ENCODE results near the gene PITPNM1. TPM values are rescaled to one million over a fixed set of nuclear protein-coding genes. Genes with fewer than 3 reads are reported as not detected.
"Not testable (repeated sequence)": the region's sequence is repeated elsewhere in the genome, so short reads cannot be mapped to it uniquely, and the experiment has no call there.

The PITPNM1 gene
- total RNA-seq, 4 donors from 2014 or later = 22.8 to 52.6 (median 47.2) TPM

DNA sequence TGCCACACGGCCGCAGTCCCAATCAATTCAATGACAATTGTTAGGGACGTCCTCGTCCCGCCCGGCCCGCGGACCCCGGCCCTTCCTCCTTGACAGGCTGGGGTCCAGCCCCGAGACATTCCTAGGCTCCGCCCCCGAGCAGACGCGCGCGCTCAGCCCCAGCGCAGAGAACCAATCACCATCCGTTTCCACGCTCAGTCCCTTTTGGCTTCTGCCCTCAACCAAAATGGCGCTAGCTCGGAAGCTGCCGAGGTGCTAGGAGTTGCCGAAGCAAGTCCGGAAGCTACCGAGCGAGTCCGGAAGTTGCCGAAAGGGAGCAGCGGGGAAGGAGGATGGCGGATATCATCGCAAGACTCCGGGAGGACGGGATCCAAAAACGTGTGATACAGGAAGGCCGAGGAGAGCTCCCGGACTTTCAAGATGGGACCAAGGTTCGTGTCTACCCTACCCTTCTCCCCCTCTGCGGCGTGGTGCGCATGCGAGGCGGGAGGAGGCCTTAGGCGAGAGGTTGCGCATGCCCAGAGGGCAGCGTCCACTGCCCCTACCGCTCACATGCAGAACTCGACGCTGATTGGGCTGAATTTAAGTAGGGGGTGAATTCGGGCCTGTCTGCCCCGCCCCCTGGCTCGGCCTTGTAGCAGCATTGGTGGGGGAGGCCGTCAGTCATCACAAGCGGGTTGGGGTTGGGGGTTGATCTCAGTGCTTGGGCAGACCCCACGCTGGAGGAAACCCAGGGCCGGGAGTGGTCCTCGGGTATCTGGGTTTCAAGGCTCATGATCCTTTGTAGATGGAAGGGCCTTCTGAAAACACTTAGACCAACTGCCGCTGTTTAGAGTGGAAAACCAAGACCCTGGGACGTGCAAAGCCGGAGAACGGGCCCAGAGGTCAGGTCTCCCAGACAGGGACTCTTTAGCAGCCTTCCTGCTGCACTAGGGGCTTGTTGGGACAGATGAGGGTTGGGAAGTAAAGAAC, 22.1 kb downstream of the PITPNM1 start, which contains the start of gene AIP:
AIP (plus strand) TSS at position 200 of the 972 bp plus-strand sequence; CDS start at position 333, 133 bp downstream.
- H3K27me3 ChIP-seq = no peaks in the 10 kb centered on the region
- DNase-seq = peak; percentile 97 to 98
- H3K4me3 ChIP-seq (replicated peaks in 1 of 3) = peak within 1 kb of the TSS in 2 of 3 donors; percentile 42 to 76
- no peaks in the 10 kb centered on the region for H3K9me3 ChIP-seq
- intact Hi-C loops (cut with DNase I) = no loop called here
- peak within 1 kb of the TSS; percentile 76 to 90 (median 88) for H3K27ac ChIP-seq
- H3K36me3 ChIP-seq = peaks cover 0 to 10% of the 10 kb centered on the region in 2 donors
- TF ChIP-seq, protein P1, sequence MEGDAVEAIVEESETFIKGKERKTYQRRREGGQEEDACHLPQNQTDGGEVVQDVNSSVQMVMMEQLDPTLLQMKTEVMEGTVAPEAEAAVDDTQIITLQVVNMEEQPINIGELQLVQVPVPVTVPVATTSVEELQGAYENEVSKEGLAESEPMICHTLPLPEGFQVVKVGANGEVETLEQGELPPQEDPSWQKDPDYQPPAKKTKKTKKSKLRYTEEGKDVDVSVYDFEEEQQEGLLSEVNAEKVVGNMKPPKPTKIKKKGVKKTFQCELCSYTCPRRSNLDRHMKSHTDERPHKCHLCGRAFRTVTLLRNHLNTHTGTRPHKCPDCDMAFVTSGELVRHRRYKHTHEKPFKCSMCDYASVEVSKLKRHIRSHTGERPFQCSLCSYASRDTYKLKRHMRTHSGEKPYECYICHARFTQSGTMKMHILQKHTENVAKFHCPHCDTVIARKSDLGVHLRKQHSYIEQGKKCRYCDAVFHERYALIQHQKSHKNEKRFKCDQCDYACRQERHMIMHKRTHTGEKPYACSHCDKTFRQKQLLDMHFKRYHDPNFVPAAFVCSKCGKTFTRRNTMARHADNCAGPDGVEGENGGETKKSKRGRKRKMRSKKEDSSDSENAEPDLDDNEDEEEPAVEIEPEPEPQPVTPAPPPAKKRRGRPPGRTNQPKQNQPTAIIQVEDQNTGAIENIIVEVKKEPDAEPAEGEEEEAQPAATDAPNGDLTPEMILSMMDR (IDR thresholded peaks at IDR 0.05) = peak in 2 of 6 experiments; percentile 18 to 34
- peak in 1 of 2 donors; percentile 70 for TF ChIP-seq POLR2A (IDR thresholded peaks at IDR 0.05)
- WGBS, 2 donors = 6 to 12% methylated on average over 39 to 60 of the region's 60 CpGs
- peaks cover 16 to 21% of the 10 kb centered on the region in 2 donors for H3K4me1 ChIP-seq

DNA sequence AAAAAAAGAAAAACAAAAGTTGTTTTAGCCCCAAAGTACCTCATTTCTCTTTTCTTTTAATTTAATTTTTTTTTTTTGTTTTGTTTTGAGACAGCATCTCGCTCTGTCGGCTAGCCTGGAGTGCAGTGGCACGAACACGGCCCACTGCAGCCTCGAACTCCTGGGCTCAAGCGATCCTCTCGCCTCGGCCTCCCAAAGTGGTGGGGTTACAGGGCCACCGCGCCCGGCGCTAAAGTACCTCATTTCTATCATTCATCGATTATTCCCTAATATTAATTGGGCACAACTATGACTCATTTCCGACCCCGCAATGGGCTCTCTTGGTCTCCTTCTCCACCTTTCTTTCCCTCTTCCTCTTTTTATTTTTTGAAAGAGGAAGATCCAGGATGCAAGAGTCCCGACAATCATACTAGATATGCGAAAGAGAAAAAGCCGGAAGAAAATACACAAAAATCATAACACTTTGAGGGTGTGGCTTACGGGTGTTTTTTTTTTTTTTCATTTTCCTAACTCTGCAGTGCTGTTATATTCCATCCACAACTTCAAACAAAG, 22.8 kb downstream of the PITPNM1 start:
- Histone ChIP-seq H3K4me1 (peaks cover 16 to 24% of the 10 kb centered on the region in 2 donors), H3K9me3 (no peaks in the 10 kb centered on the region), H3K36me3 (peaks cover 0 to 2% of the 10 kb centered on the region in 2 donors), H3K27me3 (no peaks in the 10 kb centered on the region), H3K4me3 (replicated peaks in 1 of 3) (peak overlapping the region in 2 of 3 donors; percentile 42 to 76), H3K27ac (peak overlapping the region; percentile 76 to 90 (median 88))
- DNase-seq = no peak
- WGBS, 2 donors = 49 to 53% methylated on average over 19 of the region's 19 CpGs
- no peak for TF ChIP-seq POLR2A (IDR thresholded peaks at IDR 0.05)
- TF ChIP-seq, protein P1 (IDR thresholded peaks at IDR 0.05) = no peak
- intact Hi-C loops (cut with DNase I) = no loop called here

DNA sequence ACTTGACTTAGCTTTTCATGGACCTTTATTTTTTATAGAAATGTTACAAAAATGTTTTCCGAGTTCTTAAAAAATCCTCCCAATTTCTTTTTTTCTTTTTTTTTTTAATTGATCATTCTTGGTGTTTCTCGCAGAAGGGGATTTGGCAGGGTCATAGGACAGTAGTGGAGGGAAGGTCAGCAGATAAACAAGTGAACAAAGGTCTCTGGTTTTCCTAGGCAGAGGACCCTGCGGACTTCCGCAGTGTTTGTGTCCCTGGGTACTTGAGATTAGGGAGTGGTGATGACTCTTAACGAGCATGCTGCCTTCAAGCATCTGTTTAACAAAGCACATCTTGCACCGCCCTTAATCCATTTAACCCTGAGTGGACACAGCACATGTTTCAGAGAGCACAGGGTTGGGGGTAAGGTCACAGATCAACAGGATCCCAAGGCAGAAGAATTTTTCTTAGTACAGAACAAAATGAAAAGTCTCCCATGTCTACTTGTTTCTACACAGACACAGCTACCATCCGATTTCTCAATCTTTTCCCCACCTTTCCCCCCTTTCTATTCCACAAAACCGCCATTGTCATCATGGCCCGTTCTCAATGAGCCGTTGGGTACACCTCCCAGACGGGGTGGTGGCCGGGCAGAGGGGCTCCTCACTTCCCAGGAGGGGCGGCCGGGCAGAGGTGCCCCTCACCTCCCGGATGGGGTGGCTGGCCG, 27.7 kb downstream of the PITPNM1 start:
- H3K4me1 ChIP-seq; H3K9me3 ChIP-seq; DNase-seq; intact Hi-C loops (cut with DNase I); H3K4me3 ChIP-seq (replicated peaks in 1 of 3); H3K36me3 ChIP-seq; H3K27me3 ChIP-seq: not testable (repeated sequence)
- peak overlapping the region in 1 of 3 donors; percentile 49 for H3K27ac ChIP-seq
- WGBS, 2 donors = 66 to 67% methylated on average over 15 of the region's 16 CpGs

DNA sequence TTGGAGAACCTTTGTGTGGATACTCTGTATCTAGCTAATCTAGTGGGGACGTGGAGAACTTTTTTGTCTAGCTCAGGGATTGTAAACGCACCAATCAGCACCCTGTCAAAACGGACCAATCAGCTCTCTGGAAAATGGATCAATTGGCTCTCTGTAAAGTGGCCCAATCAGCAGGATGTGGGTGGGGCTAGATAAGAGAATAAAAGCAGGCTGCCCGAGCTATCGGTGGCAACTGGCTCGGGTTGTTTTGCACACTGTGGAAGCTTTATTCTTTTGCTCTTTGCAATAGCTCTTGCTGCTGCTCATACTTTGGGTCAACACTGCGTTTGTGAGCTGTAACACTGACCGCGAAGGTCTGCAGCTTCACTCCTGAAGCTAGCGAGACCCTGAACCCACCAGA, 28.5 kb downstream of the PITPNM1 start:
- H3K9me3 ChIP-seq; intact Hi-C loops (cut with DNase I); H3K36me3 ChIP-seq; H3K27me3 ChIP-seq; DNase-seq; H3K4me3 ChIP-seq (replicated peaks in 1 of 3); H3K27ac ChIP-seq; H3K4me1 ChIP-seq: not testable (repeated sequence)
- WGBS, 2 donors = 87 to 91% methylated on average over 10 of the region's 10 CpGs

DNA sequence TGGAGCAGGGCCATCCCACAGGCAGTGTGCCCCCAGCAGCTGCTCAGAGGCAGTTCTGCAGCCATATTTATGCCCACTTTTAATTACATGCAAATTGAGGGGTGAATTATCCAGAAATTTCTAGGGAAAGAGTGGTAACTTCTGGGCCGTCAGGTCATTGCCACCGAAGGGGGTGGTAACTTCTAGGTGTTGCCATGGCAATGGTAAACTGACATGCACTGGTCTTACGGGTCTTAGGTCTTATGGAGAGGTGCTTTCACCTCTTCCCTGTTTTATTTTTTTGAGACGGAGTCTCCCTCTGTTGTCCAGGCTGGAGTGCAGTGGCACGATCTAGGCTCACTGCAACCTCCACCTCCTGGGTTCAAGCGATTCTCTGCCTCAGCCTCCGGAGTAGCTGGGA, 32.3 kb downstream of the PITPNM1 start:
- intact Hi-C loops (cut with DNase I) = no loop called here
- 80% methylated on average over 7 of the region's 7 CpGs for WGBS, 2 donors
- Histone ChIP-seq H3K36me3 (no peaks in the 10 kb centered on the region), H3K9me3 (no peaks in the 10 kb centered on the region), H3K4me3 (replicated peaks in 1 of 3) (no peak overlapping the region), H3K27me3 (no peaks in the 10 kb centered on the region), H3K4me1 (peaks cover 12 to 15% of the 10 kb centered on the region in 2 donors), H3K27ac (no peak overlapping the region)
- DNase-seq = no peak
- TF ChIP-seq, protein P1 (IDR thresholded peaks at IDR 0.05) = no peak
- no peak for TF ChIP-seq POLR2A (IDR thresholded peaks at IDR 0.05)

Measured in thyroid gland (tissue), 4 donors.